ENCODE measurements around the gene RAB4A. TPM values are rescaled to one million over a fixed set of nuclear protein-coding genes. Genes with fewer than 3 reads are reported as not detected.

The RAB4A gene
- total and polyA plus RNA-seq, 2 of the 13 experiments (the other 11 are each of a cell fraction or from before 2014, with no cell fraction given), result 56.0 to 80.1 TPM

DNA sequence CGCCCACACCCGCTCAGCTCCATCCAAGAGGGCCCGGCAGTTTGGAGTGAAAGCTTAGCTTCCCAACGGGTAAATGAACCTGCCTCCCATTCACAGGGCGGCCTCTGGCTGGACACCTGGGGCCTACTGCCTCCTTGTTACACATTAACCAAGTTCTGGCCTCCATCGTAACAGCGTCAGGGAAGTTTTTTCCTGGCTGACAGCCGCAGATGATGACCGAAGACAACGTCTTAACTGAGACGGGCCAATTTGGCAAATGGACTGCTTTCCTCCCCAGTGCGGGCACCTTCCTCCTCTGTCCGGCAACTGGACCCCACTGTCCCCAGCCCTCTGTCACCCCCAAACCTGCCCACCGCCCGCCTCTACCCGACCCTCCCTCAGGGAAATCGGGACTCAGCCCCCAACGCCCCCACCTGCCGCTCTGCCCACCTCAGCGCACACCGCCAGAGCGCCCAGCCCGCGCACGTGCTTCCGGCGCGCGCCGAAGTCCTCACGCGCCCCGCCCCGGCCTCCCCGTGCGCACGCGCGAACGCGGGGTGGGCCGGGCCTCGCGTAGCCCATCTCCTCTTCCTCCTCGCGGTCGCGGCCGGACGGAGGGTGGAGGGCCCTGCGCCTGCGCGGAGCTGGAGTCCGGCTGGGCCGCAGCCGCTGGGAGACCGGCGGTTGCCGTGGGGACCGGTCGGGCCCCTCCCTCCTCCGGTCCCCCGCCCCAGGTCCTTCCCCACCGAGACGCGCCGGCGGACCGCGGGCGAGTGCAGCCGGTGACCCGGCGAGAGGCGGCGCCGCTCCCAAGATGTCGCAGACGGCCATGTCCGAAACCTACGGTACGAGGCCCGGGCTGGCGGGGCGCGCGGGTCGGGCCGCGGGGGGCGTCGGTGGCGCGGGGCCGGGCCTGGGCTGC, at the start of gene RAB4A (continued):
- TF ChIP-seq, protein P1, sequence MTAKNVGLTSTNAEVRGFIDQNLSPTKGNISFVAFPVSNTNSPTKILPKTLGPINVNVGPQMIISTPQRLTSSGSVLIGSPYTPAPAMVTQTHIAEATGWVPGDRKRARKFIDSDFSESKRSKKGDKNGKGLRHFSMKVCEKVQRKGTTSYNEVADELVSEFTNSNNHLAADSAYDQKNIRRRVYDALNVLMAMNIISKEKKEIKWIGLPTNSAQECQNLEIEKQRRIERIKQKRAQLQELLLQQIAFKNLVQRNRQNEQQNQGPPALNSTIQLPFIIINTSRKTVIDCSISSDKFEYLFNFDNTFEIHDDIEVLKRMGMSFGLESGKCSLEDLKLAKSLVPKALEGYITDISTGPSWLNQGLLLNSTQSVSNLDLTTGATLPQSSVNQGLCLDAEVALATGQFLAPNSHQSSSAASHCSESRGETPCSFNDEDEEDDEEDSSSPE (CRISPR knock-in tag; IDR thresholded peaks at IDR 0.05), result peak; percentile 92
- TF ChIP-seq RBFOX2 (IDR thresholded peaks at IDR 0.05; ENCODE audit: low read depth, low read length) (peak; percentile 93), DNMT1 (CRISPR knock-in tag; IDR thresholded peaks at IDR 0.05) (peak; percentile 91; the same call in 1 of the 2 replicates), ZNF7 (CRISPR knock-in tag; IDR thresholded peaks at IDR 0.05) (no peak), NCOA1 (CRISPR knock-in tag; IDR thresholded peaks at IDR 0.05) (no peak), ZNF138 (CRISPR knock-in tag; IDR thresholded peaks at IDR 0.05; ENCODE audit: low read depth) (peak; percentile 88; the same call in 1 of the 2 replicates), ZNF350 (CRISPR knock-in tag; IDR thresholded peaks at IDR 0.05; ENCODE audit: borderline replicate concordance, low read depth) (peak; percentile 31; the same call in 1 of the 2 replicates), ZNF547 (CRISPR knock-in tag; IDR thresholded peaks at IDR 0.05) (peak; percentile 75; the same call in 1 of the 2 replicates), ZNF407 (CRISPR knock-in tag; IDR thresholded peaks at IDR 0.05; ENCODE audit: not compliant biosample characterization) (peak; percentile 76), ZNF205 (CRISPR knock-in tag; IDR thresholded peaks at IDR 0.05) (peak; percentile 54; the same call in 1 of the 2 replicates), HNRNPLL (IDR thresholded peaks at IDR 0.05; ENCODE audit: low read depth, low read length, poor library complexity, severe bottlenecking) (peak; percentile 75)
- TF ChIP-seq, protein P2, sequence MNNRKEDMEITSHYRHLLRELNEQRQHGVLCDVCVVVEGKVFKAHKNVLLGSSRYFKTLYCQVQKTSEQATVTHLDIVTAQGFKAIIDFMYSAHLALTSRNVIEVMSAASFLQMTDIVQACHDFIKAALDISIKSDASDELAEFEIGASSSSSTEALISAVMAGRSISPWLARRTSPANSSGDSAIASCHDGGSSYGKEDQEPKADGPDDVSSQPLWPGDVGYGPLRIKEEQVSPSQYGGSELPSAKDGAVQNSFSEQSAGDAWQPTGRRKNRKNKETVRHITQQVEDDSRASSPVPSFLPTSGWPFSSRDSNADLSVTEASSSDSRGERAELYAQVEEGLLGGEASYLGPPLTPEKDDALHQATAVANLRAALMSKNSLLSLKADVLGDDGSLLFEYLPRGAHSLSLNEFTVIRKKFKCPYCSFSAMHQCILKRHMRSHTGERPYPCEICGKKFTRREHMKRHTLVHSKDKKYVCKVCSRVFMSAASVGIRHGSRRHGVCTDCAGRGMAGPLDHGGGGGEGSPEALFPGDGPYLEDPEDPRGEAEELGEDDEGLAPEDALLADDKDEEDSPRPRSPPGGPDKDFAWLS (CRISPR knock-in tag; IDR thresholded peaks at IDR 0.05; ENCODE audit: borderline replicate concordance), result no peak
- TF ChIP-seq, protein P3, sequence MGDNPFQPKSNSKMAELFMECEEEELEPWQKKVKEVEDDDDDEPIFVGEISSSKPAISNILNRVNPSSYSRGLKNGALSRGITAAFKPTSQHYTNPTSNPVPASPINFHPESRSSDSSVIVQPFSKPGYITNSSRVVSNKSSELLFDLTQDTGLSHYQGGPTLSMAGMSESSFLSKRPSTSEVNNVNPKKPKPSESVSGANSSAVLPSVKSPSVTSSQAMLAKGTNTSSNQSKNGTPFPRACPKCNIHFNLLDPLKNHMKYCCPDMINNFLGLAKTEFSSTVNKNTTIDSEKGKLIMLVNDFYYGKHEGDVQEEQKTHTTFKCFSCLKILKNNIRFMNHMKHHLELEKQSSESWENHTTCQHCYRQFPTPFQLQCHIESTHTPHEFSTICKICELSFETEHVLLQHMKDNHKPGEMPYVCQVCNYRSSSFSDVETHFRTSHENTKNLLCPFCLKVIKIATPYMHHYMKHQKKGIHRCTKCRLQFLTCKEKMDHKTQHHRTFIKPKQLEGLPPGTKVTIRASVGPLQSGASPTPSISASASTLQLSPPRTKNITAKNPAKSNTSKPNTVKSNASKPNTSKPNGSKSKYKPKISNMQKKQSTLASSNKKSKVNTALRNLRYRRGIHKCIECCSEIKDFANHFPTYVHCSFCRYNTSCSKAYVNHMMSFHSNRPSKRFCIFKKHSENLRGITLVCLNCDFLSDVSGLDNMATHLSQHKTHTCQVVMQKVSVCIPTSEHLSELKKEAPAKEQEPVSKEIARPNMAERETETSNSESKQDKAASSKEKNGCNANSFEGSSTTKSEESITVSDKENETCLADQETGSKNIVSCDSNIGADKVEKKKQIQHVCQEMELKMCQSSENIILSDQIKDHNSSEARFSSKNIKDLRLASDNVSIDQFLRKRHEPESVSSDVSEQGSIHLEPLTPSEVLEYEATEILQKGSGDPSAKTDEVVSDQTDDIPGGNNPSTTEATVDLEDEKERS (CRISPR knock-in tag; IDR thresholded peaks at IDR 0.05), result 0 out of 2 replicates have a peak, but pooled peaks have one; percentile 40

Data from HepG2 (cell line).